Measurements from ENCODE around the gene TCF4.

TCF4 gene

GRCh38 chr18:55362303-55362702 lies 225.7 kb downstream of the TCF4 start:
- H3K4me3 ChIP-seq (ENCODE audit: low read length) = no peak overlapping the region
- no peaks in the 10 kb centered on the region for H3K27me3 ChIP-seq (ENCODE audit: control insufficient read depth, insufficient read depth, low read length)
- no peaks in the 10 kb centered on the region for H3K36me3 ChIP-seq (ENCODE audit: control insufficient read depth, low read depth, low read length)
- H3K27ac ChIP-seq (ENCODE audit: low read length) = no peak overlapping the region
- no peaks in the 10 kb centered on the region for H3K9me3 ChIP-seq (ENCODE audit: control insufficient read depth, low read depth, low read length)
- H3K9ac ChIP-seq (ENCODE audit: low read length) = no peak overlapping the region
- H3K4me1 ChIP-seq (ENCODE audit: control insufficient read depth, low read depth, low read length) = peaks cover 8% of the 10 kb centered on the region

- H3K4me1 ChIP-seq (ENCODE audit: control insufficient read depth, low read depth, low read length) = peaks cover 8% of the 10 kb centered on the region
- no peak overlapping the region for H3K4me3 ChIP-seq (ENCODE audit: low read length)
- H3K9ac ChIP-seq (ENCODE audit: low read length) = no peak overlapping the region
- H3K27me3 ChIP-seq (ENCODE audit: control insufficient read depth, insufficient read depth, low read length) = no peaks in the 10 kb centered on the region
- H3K9me3 ChIP-seq (ENCODE audit: control insufficient read depth, low read depth, low read length) = no peaks in the 10 kb centered on the region
- no peak overlapping the region for H3K27ac ChIP-seq (ENCODE audit: low read length)
- no peaks in the 10 kb centered on the region for H3K36me3 ChIP-seq (ENCODE audit: control insufficient read depth, low read depth, low read length)
Measured at GRCh38 chr18:55361492-55362250, 226.3 kb downstream of the TCF4 start.

DNA sequence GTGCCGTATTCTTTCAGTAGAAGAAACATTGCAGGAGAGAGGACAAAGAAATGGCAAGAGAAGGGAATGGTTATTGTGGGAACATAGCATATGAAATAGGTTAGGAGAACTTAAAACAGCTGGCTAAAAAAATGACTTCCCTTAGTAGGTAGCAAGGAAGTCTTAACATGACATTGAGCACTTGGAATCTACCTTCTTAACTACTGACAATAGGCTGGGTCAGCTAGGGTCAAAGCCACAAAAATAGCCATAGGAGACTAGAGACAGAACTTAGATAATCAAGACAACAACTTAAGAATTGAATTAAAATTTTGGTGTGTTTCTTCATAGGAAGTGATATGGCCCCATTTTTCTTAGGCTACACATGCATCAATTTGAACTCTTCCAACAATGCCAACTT lies 227.9 kb downstream of the TCF4 start:
- H3K9me3 ChIP-seq (ENCODE audit: control insufficient read depth, low read depth, low read length) = no peaks in the 10 kb centered on the region
- H3K27ac ChIP-seq (ENCODE audit: low read length) = no peak overlapping the region
- H3K36me3 ChIP-seq (ENCODE audit: control insufficient read depth, low read depth, low read length) = no peaks in the 10 kb centered on the region

DNA sequence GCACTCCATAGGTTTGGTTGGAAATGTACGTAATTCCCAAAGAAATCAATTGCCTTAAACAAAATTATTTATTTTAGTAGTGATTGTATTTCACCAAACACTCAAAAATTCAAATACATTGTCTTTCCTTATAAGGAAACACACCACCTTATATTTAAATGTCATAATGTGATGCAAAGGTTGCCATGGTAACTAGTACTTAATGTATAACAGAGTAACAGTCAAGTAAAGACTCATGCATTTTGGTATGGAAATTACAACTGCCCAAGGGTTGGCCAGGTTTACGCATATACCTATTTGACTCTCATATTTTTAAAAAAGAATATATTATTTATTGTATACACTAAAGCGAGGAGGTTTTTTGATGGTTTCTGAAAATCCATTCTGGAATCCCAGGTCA lies 231.2 kb downstream of the TCF4 start:
- Histone ChIP-seq H3K4me1 (ENCODE audit: control insufficient read depth, low read depth, low read length) (peaks cover 54% of the 10 kb centered on the region), H3K9ac (ENCODE audit: low read length) (no peak overlapping the region), H3K4me3 (ENCODE audit: low read length) (no peak overlapping the region), H3K36me3 (ENCODE audit: control insufficient read depth, low read depth, low read length) (no peaks in the 10 kb centered on the region), H3K27ac (ENCODE audit: low read length) (no peak overlapping the region), H3K27me3 (ENCODE audit: control insufficient read depth, insufficient read depth, low read length) (peaks cover 3% of the 10 kb centered on the region), H3K9me3 (ENCODE audit: control insufficient read depth, low read depth, low read length) (no peaks in the 10 kb centered on the region)

More for the DNA sequence above, 227.9 kb downstream of the TCF4 start:
- peaks cover 22% of the 10 kb centered on the region for H3K4me1 ChIP-seq (ENCODE audit: control insufficient read depth, low read depth, low read length)
- H3K9ac ChIP-seq (ENCODE audit: low read length) = no peak overlapping the region
- no peaks in the 10 kb centered on the region for H3K27me3 ChIP-seq (ENCODE audit: control insufficient read depth, insufficient read depth, low read length)
- no peak overlapping the region for H3K4me3 ChIP-seq (ENCODE audit: low read length)

DNA sequence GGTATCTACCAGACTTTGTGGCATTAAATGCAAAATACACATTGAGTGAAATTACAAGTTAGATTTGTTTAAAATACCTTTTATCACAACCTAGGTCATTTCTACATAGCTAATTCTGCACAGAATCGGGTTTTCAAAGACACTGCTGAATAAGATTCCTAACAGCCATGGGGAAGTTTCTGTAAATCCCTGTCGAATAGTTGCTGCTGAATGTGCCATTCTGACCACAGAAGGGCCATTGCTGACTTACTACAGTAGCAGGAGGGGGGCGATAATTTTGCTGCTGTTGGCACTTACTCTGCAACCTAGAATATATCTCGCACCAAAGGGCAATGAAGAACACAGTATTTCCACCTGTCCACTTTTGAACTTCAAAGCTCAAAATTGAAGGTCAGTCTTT lies 232.8 kb downstream of the TCF4 start:
- Histone ChIP-seq H3K9ac (ENCODE audit: low read length) (no peak overlapping the region), H3K4me3 (ENCODE audit: low read length) (no peak overlapping the region), H3K4me1 (ENCODE audit: control insufficient read depth, low read depth, low read length) (peaks cover 63% of the 10 kb centered on the region), H3K36me3 (ENCODE audit: control insufficient read depth, low read depth, low read length) (no peaks in the 10 kb centered on the region), H3K27ac (ENCODE audit: low read length) (no peak overlapping the region), H3K27me3 (ENCODE audit: control insufficient read depth, insufficient read depth, low read length) (peaks cover 3% of the 10 kb centered on the region), H3K9me3 (ENCODE audit: control insufficient read depth, low read depth, low read length) (no peaks in the 10 kb centered on the region)

GRCh38 chr18:55354795-55355194 lies 233.2 kb downstream of the TCF4 start:
- Histone ChIP-seq H3K4me1 (ENCODE audit: control insufficient read depth, low read depth, low read length) (peaks cover 65% of the 10 kb centered on the region), H3K9me3 (ENCODE audit: control insufficient read depth, low read depth, low read length) (no peaks in the 10 kb centered on the region), H3K4me3 (ENCODE audit: low read length) (no peak overlapping the region), H3K9ac (ENCODE audit: low read length) (no peak overlapping the region), H3K27ac (ENCODE audit: low read length) (no peak overlapping the region), H3K27me3 (ENCODE audit: control insufficient read depth, insufficient read depth, low read length) (peaks cover 3% of the 10 kb centered on the region), H3K36me3 (ENCODE audit: control insufficient read depth, low read depth, low read length) (no peaks in the 10 kb centered on the region)

GRCh38 chr18:55353806-55354205 lies 234.2 kb downstream of the TCF4 start:
- H3K4me1 ChIP-seq (ENCODE audit: control insufficient read depth, low read depth, low read length) = peaks cover 73% of the 10 kb centered on the region
- H3K36me3 ChIP-seq (ENCODE audit: control insufficient read depth, low read depth, low read length) = no peaks in the 10 kb centered on the region
- no peak overlapping the region for H3K4me3 ChIP-seq (ENCODE audit: low read length)
- peaks cover 3% of the 10 kb centered on the region for H3K27me3 ChIP-seq (ENCODE audit: control insufficient read depth, insufficient read depth, low read length)
- H3K27ac ChIP-seq (ENCODE audit: low read length) = no peak overlapping the region
- no peak overlapping the region for H3K9ac ChIP-seq (ENCODE audit: low read length)
- H3K9me3 ChIP-seq (ENCODE audit: control insufficient read depth, low read depth, low read length) = no peaks in the 10 kb centered on the region

DNA sequence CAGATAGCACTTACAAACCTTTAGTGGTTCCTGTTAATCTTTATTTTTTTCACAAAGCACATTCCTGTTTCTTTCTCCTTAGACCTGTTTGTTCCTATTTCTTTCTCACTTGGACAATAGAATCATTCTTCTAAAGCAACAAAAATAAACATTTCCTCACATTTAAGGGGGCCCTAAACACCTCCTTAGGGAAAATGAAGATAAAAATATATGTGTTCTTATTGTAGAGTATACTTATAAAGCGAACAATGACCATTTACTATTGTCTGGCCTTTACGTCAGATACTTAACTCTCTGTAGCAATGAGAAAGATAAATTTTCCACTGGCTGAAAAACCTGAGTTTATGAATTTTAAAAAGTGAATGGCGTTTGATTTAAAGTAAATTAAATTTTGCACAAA lies 234.6 kb downstream of the TCF4 start:
- peaks cover 76% of the 10 kb centered on the region for H3K4me1 ChIP-seq (ENCODE audit: control insufficient read depth, low read depth, low read length)

DNA sequence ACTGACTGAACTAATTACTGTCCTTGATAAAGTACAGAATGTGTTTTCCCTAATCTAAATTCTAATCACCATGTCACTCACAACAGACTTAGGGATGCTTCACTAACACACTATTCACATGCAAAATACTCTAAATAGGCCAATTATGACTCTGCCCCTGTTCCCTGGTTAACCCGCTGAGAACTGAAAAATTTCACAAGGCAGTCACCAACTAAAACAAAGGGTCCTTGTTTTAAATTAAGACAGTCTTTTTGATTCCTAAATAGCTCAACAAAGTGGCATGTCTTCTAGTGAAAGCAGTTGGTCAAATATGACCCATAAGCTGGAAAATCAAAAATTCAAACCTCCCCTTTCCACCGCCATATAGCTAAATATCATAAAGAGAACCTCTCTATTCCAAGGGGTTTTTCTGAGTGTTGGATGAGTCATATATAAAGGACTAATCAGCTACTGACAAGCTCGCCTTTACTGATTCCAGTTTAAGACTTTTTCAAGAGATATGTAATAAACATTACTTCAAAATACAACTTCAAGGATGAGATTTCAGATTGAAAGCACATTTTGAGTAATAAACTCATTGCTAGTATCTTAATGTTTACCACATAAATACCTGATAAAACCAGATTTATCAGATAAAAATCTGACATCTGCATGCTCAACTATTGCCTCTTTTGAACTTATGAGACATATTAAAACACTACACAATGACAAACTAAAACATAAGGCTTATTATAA lies 235.8 kb downstream of the TCF4 start:
- peak overlapping the region; percentile 42 for H3K4me3 ChIP-seq (ENCODE audit: low read length)

More for the DNA sequence above, 234.6 kb downstream of the TCF4 start:
- Histone ChIP-seq H3K27me3 (ENCODE audit: control insufficient read depth, insufficient read depth, low read length) (peaks cover 3% of the 10 kb centered on the region), H3K27ac (ENCODE audit: low read length) (no peak overlapping the region), H3K36me3 (ENCODE audit: control insufficient read depth, low read depth, low read length) (no peaks in the 10 kb centered on the region), H3K9ac (ENCODE audit: low read length) (no peak overlapping the region), H3K4me3 (ENCODE audit: low read length) (no peak overlapping the region), H3K9me3 (ENCODE audit: control insufficient read depth, low read depth, low read length) (no peaks in the 10 kb centered on the region)

DNA sequence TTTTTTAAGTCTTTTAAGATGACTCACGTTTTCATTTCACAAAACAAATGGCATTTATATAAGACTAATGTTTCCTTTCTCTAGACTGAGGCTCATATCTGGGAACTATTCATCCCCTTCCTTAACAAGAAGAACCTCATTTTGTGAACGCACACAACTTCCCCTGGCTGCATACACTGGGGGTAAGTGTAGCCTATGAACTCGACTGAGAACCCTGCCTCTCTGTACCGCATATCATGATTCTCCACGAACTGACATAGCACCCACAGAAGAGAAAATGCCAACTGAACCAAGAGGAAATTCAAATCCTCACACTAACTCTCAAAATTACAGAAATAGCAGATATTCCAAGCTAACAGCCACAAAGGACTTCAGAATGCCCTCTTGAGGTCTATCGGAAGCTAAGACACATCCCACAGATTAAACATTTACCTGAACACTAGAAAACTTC lies 236.7 kb downstream of the TCF4 start:
- Histone ChIP-seq H3K27ac (ENCODE audit: low read length) (no peak overlapping the region), H3K4me1 (ENCODE audit: control insufficient read depth, low read depth, low read length) (peaks cover 91% of the 10 kb centered on the region)

More for the DNA sequence above, 235.8 kb downstream of the TCF4 start:
- no peaks in the 10 kb centered on the region for H3K9me3 ChIP-seq (ENCODE audit: control insufficient read depth, low read depth, low read length)
- peaks cover 3% of the 10 kb centered on the region for H3K27me3 ChIP-seq (ENCODE audit: control insufficient read depth, insufficient read depth, low read length)
- no peaks in the 10 kb centered on the region for H3K36me3 ChIP-seq (ENCODE audit: control insufficient read depth, low read depth, low read length)
- H3K27ac ChIP-seq (ENCODE audit: low read length) = no peak overlapping the region
- peaks cover 85% of the 10 kb centered on the region for H3K4me1 ChIP-seq (ENCODE audit: control insufficient read depth, low read depth, low read length)
- H3K9ac ChIP-seq (ENCODE audit: low read length) = no peak overlapping the region

DNA sequence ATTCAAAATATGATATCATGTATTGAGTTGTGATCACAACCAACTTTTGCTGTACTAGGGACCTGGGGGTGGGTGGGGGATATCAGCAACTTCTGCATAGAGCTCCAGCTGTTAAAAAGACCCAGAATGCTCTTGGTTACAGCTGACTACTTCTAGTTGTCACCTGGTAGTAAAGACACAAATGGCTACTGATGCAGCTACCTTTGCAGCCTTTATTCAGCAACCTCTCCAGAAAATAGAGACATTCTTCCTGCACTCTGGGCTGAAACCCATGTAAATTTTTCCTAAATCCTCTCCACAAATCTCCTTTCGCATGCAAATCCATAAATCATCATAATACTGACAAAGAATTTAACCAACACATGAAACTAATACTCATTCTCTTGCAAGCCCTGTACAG lies 238.3 kb downstream of the TCF4 start:
- Histone ChIP-seq H3K4me3 (ENCODE audit: low read length) (peak overlapping the region; percentile 29), H3K9ac (ENCODE audit: low read length) (no peak overlapping the region), H3K27ac (ENCODE audit: low read length) (peak overlapping the region; percentile 43), H3K9me3 (ENCODE audit: control insufficient read depth, low read depth, low read length) (no peaks in the 10 kb centered on the region), H3K36me3 (ENCODE audit: control insufficient read depth, low read depth, low read length) (no peaks in the 10 kb centered on the region), H3K4me1 (ENCODE audit: control insufficient read depth, low read depth, low read length) (peaks cover 85% of the 10 kb centered on the region), H3K27me3 (ENCODE audit: control insufficient read depth, insufficient read depth, low read length) (peaks cover 3% of the 10 kb centered on the region)

More for the DNA sequence above, 236.7 kb downstream of the TCF4 start:
- Histone ChIP-seq H3K27me3 (ENCODE audit: control insufficient read depth, insufficient read depth, low read length) (peaks cover 3% of the 10 kb centered on the region), H3K9me3 (ENCODE audit: control insufficient read depth, low read depth, low read length) (no peaks in the 10 kb centered on the region), H3K4me3 (ENCODE audit: low read length) (no peak overlapping the region), H3K9ac (ENCODE audit: low read length) (no peak overlapping the region), H3K36me3 (ENCODE audit: control insufficient read depth, low read depth, low read length) (no peaks in the 10 kb centered on the region)

Data from iPS-18a (cell line).